ENCODE results near the gene UQCRC2. TPM values are rescaled to one million over a fixed set of nuclear protein-coding genes. Genes with fewer than 3 reads are reported as not detected.

Gene UQCRC2
- total RNA-seq, 2 experiments from 2014 or later: 356 to 383 TPM

DNA sequence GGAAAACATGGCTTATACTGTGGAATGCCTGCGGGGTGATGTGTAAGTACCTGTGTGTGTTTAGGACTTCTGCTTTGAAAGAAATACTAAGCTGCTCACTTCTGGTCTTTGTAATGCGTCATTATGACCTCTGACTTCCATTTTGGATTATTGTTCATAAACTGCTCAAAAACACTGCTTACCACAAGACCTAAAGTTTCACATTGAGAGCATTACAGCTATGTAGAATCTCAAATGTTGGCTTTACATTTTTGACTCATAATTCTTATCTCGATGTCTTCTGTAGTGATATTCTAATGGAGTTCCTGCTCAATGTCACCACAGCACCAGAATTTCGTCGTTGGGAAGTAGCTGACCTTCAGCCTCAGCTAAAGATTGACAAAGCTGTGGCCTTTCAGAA lies 9.3 kb downstream of the UQCRC2 start:
- intact Hi-C loops (cut with micrococcal nuclease): loop anchor here (10.0 kb wide), 1 partner anchor 148 kb away; no protein-coding TSS in a partner anchor
- Mint-ChIP-seq H3K36me3 (ENCODE audit: low read depth) (peaks cover 66% of the 10 kb centered on the region), H3K27me3 (no peaks in the 10 kb centered on the region), H3K4me3 (no peak overlapping the region), H3K27ac (no peak overlapping the region), H3K4me1 (ENCODE audit: low read depth) (peaks cover 19% of the 10 kb centered on the region), H3K9me3 (no peaks in the 10 kb centered on the region)
- ChIA-PET CTCF (interaction anchor here (0.6 to 2.2 kb wide), 4 partner anchors 86 to 226 kb away, joined by 3 to 10 read pairs (median 4); no protein-coding TSS in a partner anchor), POLR2A (interaction anchor here (0.6 to 4.2 kb wide), 2 partner anchors 9 to 142 kb away, joined by 3 to 19 read pairs; partner anchors contain the start of gene UQCRC2)
- TF ChIP-seq, protein P1, sequence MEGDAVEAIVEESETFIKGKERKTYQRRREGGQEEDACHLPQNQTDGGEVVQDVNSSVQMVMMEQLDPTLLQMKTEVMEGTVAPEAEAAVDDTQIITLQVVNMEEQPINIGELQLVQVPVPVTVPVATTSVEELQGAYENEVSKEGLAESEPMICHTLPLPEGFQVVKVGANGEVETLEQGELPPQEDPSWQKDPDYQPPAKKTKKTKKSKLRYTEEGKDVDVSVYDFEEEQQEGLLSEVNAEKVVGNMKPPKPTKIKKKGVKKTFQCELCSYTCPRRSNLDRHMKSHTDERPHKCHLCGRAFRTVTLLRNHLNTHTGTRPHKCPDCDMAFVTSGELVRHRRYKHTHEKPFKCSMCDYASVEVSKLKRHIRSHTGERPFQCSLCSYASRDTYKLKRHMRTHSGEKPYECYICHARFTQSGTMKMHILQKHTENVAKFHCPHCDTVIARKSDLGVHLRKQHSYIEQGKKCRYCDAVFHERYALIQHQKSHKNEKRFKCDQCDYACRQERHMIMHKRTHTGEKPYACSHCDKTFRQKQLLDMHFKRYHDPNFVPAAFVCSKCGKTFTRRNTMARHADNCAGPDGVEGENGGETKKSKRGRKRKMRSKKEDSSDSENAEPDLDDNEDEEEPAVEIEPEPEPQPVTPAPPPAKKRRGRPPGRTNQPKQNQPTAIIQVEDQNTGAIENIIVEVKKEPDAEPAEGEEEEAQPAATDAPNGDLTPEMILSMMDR (IDR thresholded peaks at IDR 0.05): no peak
- ATAC-seq: no peak
- no peak for DNase-seq

DNA sequence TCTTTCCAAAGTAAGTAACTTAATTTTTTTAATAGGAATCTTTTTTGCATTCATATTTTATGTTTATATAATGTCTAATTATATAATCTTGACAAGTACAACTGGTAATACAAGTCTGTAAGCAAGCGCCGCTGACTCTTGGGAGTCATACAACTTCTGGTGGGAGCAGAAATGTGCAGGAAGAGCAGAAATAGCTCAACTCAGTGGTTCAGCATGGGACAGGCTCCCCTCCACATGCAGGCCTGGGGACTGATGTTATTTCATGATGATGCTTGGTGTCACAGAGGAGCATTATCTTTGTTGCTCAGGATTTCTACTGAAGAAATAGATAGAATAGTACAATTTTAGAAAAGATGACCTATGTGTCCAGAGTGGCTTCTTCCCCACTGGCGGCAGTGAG lies 10.7 kb downstream of the UQCRC2 start:
- Mint-ChIP-seq H3K27me3 (no peaks in the 10 kb centered on the region), H3K4me1 (ENCODE audit: low read depth) (peaks cover 8% of the 10 kb centered on the region), H3K9me3 (no peaks in the 10 kb centered on the region), H3K4me3 (no peak overlapping the region), H3K36me3 (ENCODE audit: low read depth) (peaks cover 66% of the 10 kb centered on the region), H3K27ac (no peak overlapping the region)
- TF ChIP-seq, protein P1 (IDR thresholded peaks at IDR 0.05): no peak
- intact Hi-C loops (cut with micrococcal nuclease): loop anchor here (10.0 kb wide), 1 partner anchor 149 kb away; no protein-coding TSS in a partner anchor
- no peak for DNase-seq
- no peak for ATAC-seq
- CTCF ChIA-PET: interaction anchor here (1.6 kb wide), 1 partner anchor 11 kb away, joined by 3 read pairs; the partner anchor contains the start of gene UQCRC2
- POLR2A ChIA-PET: interaction anchor here (4.2 kb wide), 1 partner anchor 11 kb away, joined by 19 read pairs; the partner anchor contains the start of gene UQCRC2

DNA sequence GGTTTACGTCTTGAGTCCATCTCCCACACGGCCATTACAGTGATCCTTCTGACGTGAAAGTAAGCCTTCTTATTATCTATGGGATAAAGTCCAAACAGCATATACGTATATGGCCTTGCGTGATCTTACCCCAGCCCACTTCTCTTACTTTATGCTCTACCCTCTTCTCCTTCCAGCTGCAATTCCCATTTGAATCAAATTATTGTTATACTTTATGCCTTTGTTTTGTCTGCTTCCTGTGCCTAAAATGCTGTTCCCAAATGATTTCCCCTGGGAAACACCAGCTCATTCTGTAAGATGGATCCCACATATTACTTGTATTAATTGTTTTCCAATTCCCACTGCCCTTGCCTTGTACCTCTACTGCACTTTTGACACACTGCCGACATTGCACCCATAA lies 11.2 kb downstream of the UQCRC2 start:
- DNase-seq (no peak), ATAC-seq (no peak)
- intact Hi-C loops (cut with micrococcal nuclease): loop anchor here (10.0 kb wide), 1 partner anchor 150 kb away; no protein-coding TSS in a partner anchor
- POLR2A ChIA-PET: interaction anchor here (4.2 kb wide), 1 partner anchor 11 kb away, joined by 19 read pairs; the partner anchor contains the start of gene UQCRC2
- TF ChIP-seq, protein P1 (IDR thresholded peaks at IDR 0.05): no peak
- H3K4me1 Mint-ChIP-seq (ENCODE audit: low read depth): peaks cover 4% of the 10 kb centered on the region
- H3K36me3 Mint-ChIP-seq (ENCODE audit: low read depth): peaks cover 61% of the 10 kb centered on the region
- no peaks in the 10 kb centered on the region for H3K27me3 Mint-ChIP-seq
- no peak overlapping the region for H3K4me3 Mint-ChIP-seq
- no peaks in the 10 kb centered on the region for H3K9me3 Mint-ChIP-seq
- CTCF ChIA-PET: interaction anchor here (1.0 to 1.6 kb wide), 3 partner anchors 11 to 36 kb away, joined by 3 read pairs; partner anchors contain the start of genes PDZD9 and UQCRC2
- no peak overlapping the region for H3K27ac Mint-ChIP-seq

DNA sequence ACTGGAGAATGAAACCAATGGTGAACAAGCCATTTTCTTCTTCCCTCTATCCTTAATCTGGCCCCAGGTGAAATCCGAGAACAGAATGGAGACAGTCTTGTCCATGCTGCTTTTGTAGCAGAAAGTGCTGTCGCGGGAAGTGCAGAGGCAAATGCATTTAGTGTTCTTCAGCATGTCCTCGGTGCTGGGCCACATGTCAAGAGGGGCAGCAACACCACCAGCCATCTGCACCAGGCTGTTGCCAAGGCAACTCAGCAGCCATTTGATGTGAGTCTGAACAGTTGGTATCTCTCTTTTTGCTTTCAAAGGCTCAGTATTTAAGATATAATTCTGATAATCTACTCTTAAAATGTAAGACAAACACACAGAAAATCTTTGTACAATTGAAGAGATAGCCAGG lies 18.7 kb downstream of the UQCRC2 start:
- Mint-ChIP-seq H3K4me1 (ENCODE audit: low read depth) (no peaks in the 10 kb centered on the region), H3K9me3 (no peaks in the 10 kb centered on the region), H3K36me3 (ENCODE audit: low read depth) (peaks cover 38% of the 10 kb centered on the region), H3K4me3 (no peak overlapping the region), H3K27me3 (no peaks in the 10 kb centered on the region), H3K27ac (no peak overlapping the region)
- DNase-seq (no peak), ATAC-seq (no peak)
- POLR2A ChIA-PET: no interaction called here
- intact Hi-C loops (cut with micrococcal nuclease): no loop called here
- CTCF ChIA-PET: interaction anchor here (1.3 kb wide), 1 partner anchor 106 kb away, joined by 3 read pairs; no protein-coding TSS in a partner anchor
- TF ChIP-seq, protein P1 (IDR thresholded peaks at IDR 0.05): no peak

DNA sequence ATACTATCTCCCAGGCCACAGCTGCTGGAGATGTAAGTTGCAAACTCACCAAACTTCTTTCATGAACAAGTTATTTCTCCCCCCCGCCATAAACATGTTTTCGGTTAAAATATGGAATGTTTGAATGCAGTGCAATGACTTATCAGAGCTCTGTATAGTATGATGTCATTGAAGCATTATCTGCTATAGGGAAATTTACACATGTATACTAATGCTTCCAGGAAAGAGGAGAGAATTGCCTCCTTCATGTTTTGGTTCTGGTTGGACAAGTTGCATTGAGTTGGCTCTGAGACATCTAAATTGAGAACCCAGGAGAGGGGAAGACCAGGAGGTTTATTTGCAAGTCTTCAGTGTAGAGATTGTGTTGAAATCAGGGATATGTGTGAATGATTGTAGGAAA lies 20.8 kb downstream of the UQCRC2 start:
- TF ChIP-seq, protein P1 (IDR thresholded peaks at IDR 0.05): no peak
- Mint-ChIP-seq H3K4me1 (ENCODE audit: low read depth) (no peaks in the 10 kb centered on the region), H3K4me3 (no peak overlapping the region), H3K27ac (no peak overlapping the region), H3K9me3 (no peaks in the 10 kb centered on the region), H3K36me3 (ENCODE audit: low read depth) (peaks cover 25% of the 10 kb centered on the region), H3K27me3 (no peaks in the 10 kb centered on the region)
- ChIA-PET POLR2A (interaction anchor here (0.7 kb wide), 1 partner anchor 152 kb away, joined by 3 read pairs; no protein-coding TSS in a partner anchor), CTCF (interaction anchor here (0.8 to 1.4 kb wide), 3 partner anchors 9 to 104 kb away, joined by 3 read pairs; no protein-coding TSS in a partner anchor)
- intact Hi-C loops (cut with micrococcal nuclease): no loop called here
- DNase-seq (no peak), ATAC-seq (no peak)

All from activated CD8-positive, alpha-beta T cell treated with anti-CD3 and anti-CD28 coated beads for 36 hours (primary cell).